Liver (tissue), 3 donors: ENCODE measurements around the gene CDC42SE1.

Experiments
- CTCF ChIP-seq: fragments of 150-350 bp; IDR thresholded peaks from 2 replicates; pipeline ENCODE4 v1.5.1; 2017; ENCODE audit warnings: improper control_type of control experiment, low read depth, low read length; ENCODE audit not compliant: missing input control
- MAX ChIP-seq: IDR thresholded peaks from 2 replicates; pipeline ENCODE4 v1.6.1; 2016; ENCODE audit warnings: antibody characterized with exemption
- RAD21 ChIP-seq, 2 donors: IDR thresholded peaks; 2 replicates each; pipeline ENCODE4 v1.6.1; 2016; ENCODE audit warnings: antibody characterized with exemption in 2 of 2, mild to moderate bottlenecking in 2 of 2
- ZBTB33 ChIP-seq: IDR thresholded peaks from 2 replicates; pipeline ENCODE4 v1.6.1; 2016; ENCODE audit warnings: antibody characterized with exemption
- donor health status: healthy.
- donor health status: healthy.

- TF ChIP-seq CTCF (no peak), ZBTB33 (no peak), RAD21 (IDR thresholded peaks at IDR 0.05) (no peak), MAX (no peak)
Measured at GRCh38 chr1:151049458-151049857, 10.0 kb downstream of the CDC42SE1 start.
